Naive thymus-derived CD8-positive, alpha-beta T cell (primary cell): ENCODE measurements around the gene UBTD2. TPM values are rescaled to one million over a fixed set of nuclear protein-coding genes. Genes with fewer than 3 reads are reported as not detected.
"Not testable (repeated sequence)": the region's sequence is repeated elsewhere in the genome, so short reads cannot be mapped to it uniquely, and the experiment has no call there.

Experiments
- ATAC-seq, 2 donors: fragments of 150-1000 bp; cut with Tn5 transposase in 1 of 2; sonication (Bioruptor Pico), chemical (Tn5 transposase) in 1 of 2; 1 replicate in 1 of 2; 2 replicates in 1 of 2; pipeline ENCODE4 v1.10.0; 2021; ENCODE audit warnings: mild to moderate bottlenecking in 2 of 2, moderate library complexity in 2 of 2
- POLR2A ChIA-PET: fragments of 350-600 bp; sonication (Branson Sonifier 250); formaldehyde crosslinking; loops from one replicate; lab custom pipeline; 2021; ENCODE audit warnings: antibody characterized with exemption; lab: Charles Lee
- DNase-seq, 10 donors: peaks; one replicate each; pipeline versions ENCODE4 v3.0.0 to v3.0.0-alpha.2; 2020 to 2022
- H3K27ac Mint-ChIP-seq, 10 donors: one replicate each; pipeline ENCODE4 v1.8.0; 2020 to 2022; ENCODE audit warnings: mild to moderate bottlenecking in 10 of 10, mixed read lengths in 10 of 10, moderate library complexity in 4 of 10, inconsistent platforms in 1 of 10
- H3K27me3 Mint-ChIP-seq, 5 donors: one replicate each; pipeline ENCODE4 v1.8.0; 2021 to 2022; ENCODE audit warnings: mixed read lengths in 5 of 5
- H3K36me3 Mint-ChIP-seq, 3 donors: one replicate each; pipeline ENCODE4 v1.8.0; 2020 to 2022; ENCODE audit warnings: mixed read lengths in 3 of 3, mild to moderate bottlenecking in 2 of 3, inconsistent platforms in 1 of 3
- H3K4me1 Mint-ChIP-seq, 4 donors: one replicate each; pipeline ENCODE4 v1.8.0; 2021 to 2022; ENCODE audit warnings: mixed read lengths in 4 of 4
- H3K4me3 Mint-ChIP-seq, 10 donors: one replicate each; pipeline ENCODE4 v1.8.0; 2020 to 2022; ENCODE audit warnings: mild to moderate bottlenecking in 10 of 10, mixed read lengths in 10 of 10, moderate library complexity in 6 of 10, inconsistent platforms in 1 of 10
- H3K9me3 Mint-ChIP-seq, 9 donors: one replicate each; pipeline ENCODE4 v1.8.0; 2020 to 2022; ENCODE audit warnings: mixed read lengths in 9 of 9, mild to moderate bottlenecking in 3 of 9, inconsistent platforms in 1 of 9, moderate library complexity in 1 of 9
- polyA plus RNA-seq, 3 donors: library from polyadenylated mRNA; unstranded; fragments of 300-500 nt; fragmentation: Illumina TruSeq; gene quantifications; one replicate each; pipeline ENCODE4 v1.2.3, GENCODE V29; 2021
- total RNA-seq, 8 experiments: library from RNA in 2 of 8; stranded (reverse) in 2 of 8; gene quantifications; one replicate each; pipeline ENCODE4 v1.2.3 and lab custom pipeline; 2021 to 2026

UBTD2 gene
- total and polyA plus RNA-seq, 5 experiments from 2014 or later = 1.2 to 6.1 (median 4.3) TPM

DNA sequence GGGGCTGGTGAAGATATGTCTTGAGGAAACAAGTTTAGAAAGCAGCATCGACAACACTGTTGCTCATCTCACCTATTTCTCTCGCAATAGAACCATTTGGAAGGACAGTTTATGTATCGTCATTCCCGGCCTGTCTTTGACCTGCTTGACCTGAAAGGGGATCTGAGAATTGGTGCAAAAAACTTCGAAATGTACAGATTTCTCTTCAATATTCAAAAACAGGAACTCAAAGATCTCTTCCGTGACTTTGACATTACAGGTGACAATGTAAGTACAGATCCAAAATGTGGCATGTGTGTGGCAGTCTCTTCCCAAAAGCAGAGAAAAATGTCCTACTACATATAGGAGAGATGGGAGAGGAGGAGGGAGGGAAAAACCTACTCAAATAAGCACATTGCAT lies 83.1 kb downstream of the UBTD2 start:
- DNase-seq = no peak
- Mint-ChIP-seq H3K36me3 (no peaks in the 10 kb centered on the region), H3K27ac (no peak overlapping the region), H3K4me3 (no peak overlapping the region), H3K4me1 (peaks cover 0 to 7% (median under 1%) of the 10 kb centered on the region in 4 donors), H3K27me3 (peaks cover 0 to 4% (median 2%) of the 10 kb centered on the region in 5 donors), H3K9me3 (no peaks in the 10 kb centered on the region)
- no peak for ATAC-seq
- POLR2A ChIA-PET = no interaction called here

DNA sequence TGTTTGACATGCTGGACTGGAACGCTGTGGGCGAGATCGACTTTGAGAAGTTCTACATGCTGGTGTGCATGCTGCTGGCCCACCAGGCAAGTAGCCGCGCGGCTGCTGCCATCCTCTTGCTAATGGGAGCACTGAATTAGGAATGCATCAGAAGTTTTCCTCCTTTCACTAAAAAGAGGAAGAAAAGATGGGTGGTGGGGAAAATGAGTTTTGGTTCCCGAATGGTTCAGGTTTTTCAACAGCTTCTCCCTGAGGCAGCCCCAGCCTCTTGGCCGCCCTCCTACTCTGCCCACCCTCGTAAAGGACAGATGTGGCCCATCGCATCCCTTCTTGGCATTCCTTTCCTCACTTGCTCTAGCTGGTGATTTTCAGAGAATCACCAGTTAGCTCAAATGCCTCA lies 84.1 kb downstream of the UBTD2 start:
- Mint-ChIP-seq H3K36me3 (no peaks in the 10 kb centered on the region), H3K4me3 (no peak overlapping the region), H3K27ac (peak overlapping the region in 1 of 10 donors; percentile 4), H3K4me1 (peaks cover 0 to 7% (median under 1%) of the 10 kb centered on the region in 4 donors), H3K27me3 (peaks cover 0 to 4% (median 2%) of the 10 kb centered on the region in 5 donors), H3K9me3 (no peaks in the 10 kb centered on the region)
- ATAC-seq (no peak), DNase-seq (no peak)
- POLR2A ChIA-PET = interaction anchor here (0.6 to 1.3 kb wide), 2 partner anchors 11 to 1580 kb away, joined by 3 to 4 read pairs; partner anchors contain the start of gene STK10

DNA sequence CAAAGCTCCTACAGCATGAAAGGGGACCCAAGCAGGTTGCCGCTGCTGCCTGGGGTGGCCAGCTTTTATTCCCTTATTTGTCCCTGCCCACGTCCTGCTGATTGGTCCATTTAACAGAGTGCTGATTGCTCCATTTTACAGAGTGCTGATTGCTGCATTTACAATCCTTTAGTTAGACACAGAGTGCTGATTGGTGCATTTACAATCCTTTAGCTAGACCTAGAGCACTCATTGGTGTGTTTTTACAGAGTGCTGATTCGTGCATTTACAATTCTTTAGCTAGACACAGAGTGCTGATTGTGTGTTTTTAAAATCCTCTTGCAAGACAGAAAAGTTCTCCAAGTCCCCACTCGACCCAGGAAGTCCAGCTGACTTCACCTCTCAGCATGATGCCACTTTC lies 85.8 kb downstream of the UBTD2 start:
- ATAC-seq, H3K9me3 Mint-ChIP-seq, H3K27ac Mint-ChIP-seq, DNase-seq, H3K4me3 Mint-ChIP-seq, H3K27me3 Mint-ChIP-seq, POLR2A ChIA-PET, H3K36me3 Mint-ChIP-seq, H3K4me1 Mint-ChIP-seq: not testable (repeated sequence)

DNA sequence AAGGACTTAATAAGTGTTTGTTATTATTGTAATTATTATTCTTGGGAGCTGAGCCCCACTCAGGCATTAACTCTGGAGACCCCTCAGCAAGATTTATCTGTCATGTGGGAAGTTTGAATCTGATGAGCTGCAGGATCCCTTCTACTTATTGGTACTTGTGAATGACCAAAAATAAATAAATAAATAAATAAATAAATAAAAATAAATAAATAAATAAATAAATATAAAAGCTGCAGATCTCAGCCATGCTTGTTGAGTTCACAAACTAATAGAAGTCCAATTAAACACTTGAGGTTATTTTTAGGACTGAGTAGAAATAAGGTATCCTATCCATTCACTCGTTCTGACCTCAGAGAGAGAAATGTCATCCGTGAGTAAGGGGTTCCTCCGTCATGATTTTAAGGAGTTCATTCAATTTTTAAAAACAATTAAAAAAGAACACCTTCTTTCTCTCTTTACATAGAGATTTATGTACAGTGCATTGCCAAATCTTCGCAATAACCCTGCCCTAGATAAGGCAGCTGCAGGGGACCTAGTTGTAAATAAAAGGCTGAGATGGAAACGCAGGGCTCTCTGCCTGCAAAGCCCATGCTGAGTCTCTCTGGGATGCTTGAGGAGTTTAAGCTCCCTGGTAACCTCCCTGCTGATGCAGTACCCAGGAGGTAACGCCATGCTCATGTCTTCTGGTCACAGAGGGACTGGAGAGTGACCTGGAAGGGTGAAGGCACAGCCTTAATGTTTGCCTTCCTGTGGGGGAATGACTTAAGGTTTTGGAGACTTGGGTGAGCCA lies 88.4 kb downstream of the UBTD2 start:
- Mint-ChIP-seq H3K27ac (no peak overlapping the region), H3K9me3 (no peaks in the 10 kb centered on the region), H3K4me1 (peaks cover 0 to 2% (median under 1%) of the 10 kb centered on the region in 4 donors), H3K4me3 (no peak overlapping the region), H3K27me3 (peaks cover 0 to 4% (median 2%) of the 10 kb centered on the region in 5 donors), H3K36me3 (no peaks in the 10 kb centered on the region)
- no peak for ATAC-seq
- POLR2A ChIA-PET = interaction anchor here (1.1 to 1.9 kb wide), 2 partner anchors 31 to 89 kb away, joined by 4 to 5 read pairs; no protein-coding TSS in a partner anchor
- no peak for DNase-seq

DNA sequence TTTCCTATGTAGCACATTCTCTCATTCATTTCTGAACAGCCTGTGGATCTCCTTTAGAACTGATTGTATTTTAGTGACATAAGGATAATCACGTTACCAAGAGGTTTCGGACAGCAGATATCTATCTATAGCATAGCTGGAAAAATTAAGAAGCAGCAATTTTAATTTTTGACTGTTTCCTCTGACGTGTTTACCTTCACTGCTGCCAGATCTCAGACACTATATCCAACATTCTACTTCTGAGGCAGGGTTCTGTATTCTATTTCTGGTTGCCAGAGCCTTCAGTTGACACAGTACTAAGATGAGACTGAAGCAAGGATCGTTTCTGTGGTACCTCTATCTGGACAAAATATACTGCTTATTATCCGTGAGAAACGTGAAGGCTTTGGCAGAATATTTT lies 89.7 kb downstream of the UBTD2 start, which contains the start of gene EFCAB9:
TSS of gene EFCAB9 (plus strand) at position 301 of the 400 bp plus-strand sequence. CDS start at position 302, 1 bp downstream.
- POLR2A ChIA-PET = no interaction called here
- H3K27me3 Mint-ChIP-seq = peaks cover 0 to 4% (median 2%) of the 10 kb centered on the region in 5 donors
- H3K4me3 Mint-ChIP-seq = no peak within 1 kb of the TSS
- no peaks in the 10 kb centered on the region for H3K36me3 Mint-ChIP-seq
- H3K27ac Mint-ChIP-seq = no peak within 1 kb of the TSS
- peaks cover 0 to 2% (median 0%) of the 10 kb centered on the region in 4 donors for H3K4me1 Mint-ChIP-seq
- DNase-seq (no peak), ATAC-seq (no peak)
- no peaks in the 10 kb centered on the region for H3K9me3 Mint-ChIP-seq

DNA sequence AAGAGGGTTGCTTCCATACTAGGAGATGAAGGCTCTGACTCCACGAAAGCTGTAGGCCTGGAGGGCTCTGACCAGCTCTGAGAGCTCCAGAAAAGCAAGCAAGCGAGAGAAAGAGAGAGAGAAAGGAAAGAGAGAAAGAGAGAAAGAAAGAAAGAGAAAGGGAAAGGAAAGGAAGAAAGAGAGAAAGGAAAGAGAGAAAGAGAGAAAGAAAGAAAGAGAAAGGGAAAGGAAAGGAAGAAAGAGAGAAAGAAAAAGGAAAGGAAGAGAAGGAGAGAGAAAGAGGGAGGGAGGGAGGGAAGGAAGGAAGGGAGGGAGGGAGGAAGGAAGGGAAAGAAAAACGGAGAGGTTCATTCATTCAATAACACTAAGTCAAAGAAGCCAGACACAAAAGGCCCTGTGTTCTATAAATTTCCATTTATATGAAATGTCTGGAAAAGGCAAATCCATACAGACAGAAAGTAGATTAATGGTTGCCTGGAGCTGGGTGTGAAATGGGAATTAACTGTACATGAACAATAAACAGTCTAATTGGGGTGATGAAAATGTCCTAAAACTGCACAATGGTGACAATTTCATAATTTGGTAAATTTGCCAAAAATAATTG lies 93.8 kb downstream of the UBTD2 start:
- peak overlapping the region in 2 of 10 donors; percentile 36 to 56 for H3K27ac Mint-ChIP-seq
- H3K9me3 Mint-ChIP-seq = no peaks in the 10 kb centered on the region
- H3K4me3 Mint-ChIP-seq = no peak overlapping the region
- no peaks in the 10 kb centered on the region for H3K27me3 Mint-ChIP-seq
- ATAC-seq (no peak), DNase-seq (no peak)
- peaks cover 1 to 5% (median 2%) of the 10 kb centered on the region in 3 donors for H3K36me3 Mint-ChIP-seq
- POLR2A ChIA-PET = interaction anchor here (0.6 to 12.5 kb wide), 6 partner anchors 15 to 163 kb away, joined by 3 to 721 read pairs (median 4); no protein-coding TSS in a partner anchor
- peaks cover 10 to 23% (median 16%) of the 10 kb centered on the region in 4 donors for H3K4me1 Mint-ChIP-seq

DNA sequence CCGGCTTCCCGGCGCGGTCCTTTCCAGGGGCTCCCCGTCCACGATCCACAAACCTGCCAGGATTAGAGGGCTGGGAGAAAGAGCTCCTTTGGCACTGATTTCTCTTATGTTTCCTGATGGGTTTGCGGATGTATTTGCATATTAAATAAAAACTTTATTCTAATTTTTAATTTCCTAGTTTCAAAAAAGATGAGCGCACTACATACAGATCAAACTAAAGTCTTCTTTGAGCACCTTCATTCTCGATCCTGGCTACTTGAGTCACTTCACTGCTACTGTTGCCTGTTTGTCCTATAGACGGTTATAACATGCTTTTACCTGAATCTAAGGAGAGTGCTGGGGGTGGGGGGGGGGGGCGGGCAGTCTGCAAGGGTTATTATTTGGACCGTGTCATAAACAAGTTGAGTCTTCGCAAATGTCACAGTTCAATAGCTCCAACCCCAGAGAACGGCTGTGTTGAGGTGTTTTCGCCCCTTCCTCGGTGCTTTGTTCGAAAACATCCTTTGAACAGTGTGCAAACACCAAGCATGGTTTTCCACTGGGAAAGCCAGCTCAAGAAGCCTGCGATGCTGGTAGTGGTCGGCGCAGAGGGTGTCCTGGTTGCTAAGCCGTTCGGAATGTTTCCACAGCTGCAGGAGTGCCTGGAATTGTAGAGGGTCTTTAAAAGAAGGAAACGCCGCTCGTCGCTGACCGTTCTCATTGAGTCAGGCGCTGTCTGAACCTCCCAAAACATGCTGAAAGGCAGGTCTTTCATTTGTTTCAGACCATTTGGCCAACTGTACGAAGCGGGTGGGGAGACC lies 94.5 kb downstream of the UBTD2 start:
- POLR2A ChIA-PET = interaction anchor here (0.6 to 12.5 kb wide), 18 partner anchors 10 to 618 kb away, joined by 3 to 721 read pairs (median 4); partner anchors contain the start of gene FBXW11
- DNase-seq (no peak), ATAC-seq (no peak)
- Mint-ChIP-seq H3K4me1 (peaks cover 13 to 30% (median 22%) of the 10 kb centered on the region in 4 donors), H3K27me3 (no peaks in the 10 kb centered on the region), H3K4me3 (peak overlapping the region in 7 of 10 donors; percentile 82 to 100 (median 98)), H3K9me3 (no peaks in the 10 kb centered on the region), H3K36me3 (peaks cover 2 to 5% (median 5%) of the 10 kb centered on the region in 3 donors), H3K27ac (peak overlapping the region in 5 of 10 donors; percentile 36 to 95 (median 56))

DNA sequence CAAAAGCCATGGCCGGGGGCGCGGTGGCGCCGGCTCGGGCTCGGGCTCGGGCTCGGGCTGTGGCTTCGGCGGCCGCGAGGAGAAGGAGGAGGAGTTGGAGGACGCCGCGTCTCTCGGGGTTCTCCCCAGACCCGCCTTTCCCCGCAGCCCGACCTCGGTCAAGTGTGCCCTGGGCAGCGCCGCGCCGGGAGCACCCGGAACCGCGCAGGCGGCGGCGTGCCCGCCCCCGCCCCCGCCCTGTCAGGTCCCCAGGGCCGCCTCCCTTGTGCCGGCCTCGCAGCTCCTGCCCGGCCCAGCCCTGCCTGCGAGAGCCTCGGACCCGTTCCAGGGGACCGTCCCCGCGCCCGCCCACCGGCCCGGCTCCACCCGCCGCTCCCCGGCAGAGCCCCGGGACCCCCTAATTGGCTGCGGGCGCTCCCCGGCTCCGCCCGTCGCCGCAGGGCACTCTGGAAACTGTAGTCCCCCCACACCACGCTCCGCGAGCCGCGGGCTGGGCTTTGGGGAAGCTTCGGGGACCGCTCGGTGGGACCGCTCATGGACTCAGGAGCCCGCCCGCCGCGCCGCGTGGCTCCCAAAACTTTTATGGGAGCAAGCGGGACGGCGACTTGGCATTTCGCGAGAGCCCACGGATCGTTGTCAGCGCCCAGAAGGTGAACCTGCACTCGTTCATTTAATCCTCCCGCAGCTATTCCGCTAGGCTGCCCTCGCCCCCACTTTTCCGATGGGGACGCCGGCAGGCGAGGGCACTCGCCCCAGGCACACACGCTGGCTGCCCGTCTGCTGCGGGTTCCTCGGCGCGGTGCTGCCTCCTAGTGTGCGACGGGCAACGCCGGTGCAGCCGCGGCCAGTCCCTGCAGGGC lies 95.3 kb downstream of the UBTD2 start, which contains the start of gene STK10:
TSS of gene STK10 (minus strand) at position 192 of the 860 bp plus-strand sequence. CDS start at position 10, 182 bp downstream.
- peak within 1 kb of the TSS; percentile 95 to 100 (median 98) for H3K27ac Mint-ChIP-seq
- POLR2A ChIA-PET = interaction anchor here (0.6 to 12.5 kb wide), 20 partner anchors 11 to 902 kb away, joined by 3 to 721 read pairs (median 4); partner anchors contain the start of gene FBXW11
- peak; percentile 84 to 95 (median 90) for DNase-seq
- H3K4me1 Mint-ChIP-seq = peaks cover 15 to 39% (median 31%) of the 10 kb centered on the region in 4 donors
- H3K27me3 Mint-ChIP-seq = no peaks in the 10 kb centered on the region
- peak within 1 kb of the TSS; percentile 97 to 100 (median 99) for H3K4me3 Mint-ChIP-seq
- H3K36me3 Mint-ChIP-seq = peaks cover 2 to 9% (median 5%) of the 10 kb centered on the region in 3 donors
- H3K9me3 Mint-ChIP-seq = no peaks in the 10 kb centered on the region
- peak; percentile 75 to 81 for ATAC-seq

DNA sequence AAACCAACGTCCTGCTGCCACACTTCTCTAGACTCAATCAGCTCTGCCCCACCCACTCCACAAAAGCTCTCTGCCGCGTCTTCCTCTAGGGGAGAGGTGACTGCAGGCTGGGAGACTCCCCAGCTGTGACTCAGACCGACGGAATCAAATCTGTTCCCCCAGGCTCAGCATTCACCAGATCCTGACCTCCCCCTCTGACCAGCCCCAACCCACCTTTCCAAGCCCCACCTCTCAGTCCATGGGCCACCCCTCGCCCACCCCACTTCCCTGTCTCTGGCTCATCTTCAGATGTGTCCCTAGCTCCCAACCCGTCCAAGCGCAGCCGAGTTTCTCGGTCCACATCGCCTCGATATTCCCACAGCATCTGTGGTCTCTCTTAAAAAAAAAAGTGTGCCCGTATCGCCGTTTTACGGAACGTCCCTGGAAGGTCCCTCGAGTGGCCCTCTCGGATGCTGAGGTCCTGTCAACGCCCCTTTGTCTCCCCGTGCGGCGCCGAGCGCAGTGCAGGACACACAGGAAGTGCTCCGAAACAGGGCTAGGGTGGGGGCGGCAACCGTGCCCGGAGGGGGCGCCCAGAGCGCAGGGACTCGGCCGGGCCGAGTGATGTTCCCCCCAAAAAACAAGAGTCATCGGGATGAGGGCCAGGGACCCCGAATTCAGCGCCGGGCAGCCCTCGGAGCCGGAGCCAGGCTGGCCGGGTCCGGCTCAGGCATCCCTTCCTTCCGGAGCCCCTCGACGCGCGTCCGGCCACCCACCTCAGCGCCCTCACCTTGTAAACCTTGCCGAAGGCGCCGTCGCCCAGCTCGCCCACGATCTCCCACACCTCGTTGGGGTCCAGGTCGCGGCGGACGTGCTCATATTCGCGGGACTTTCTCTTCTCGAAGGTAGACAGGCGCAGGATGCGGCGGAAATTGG lies 96.2 kb downstream of the UBTD2 start:
- peak; percentile 51 to 79 (median 64) for DNase-seq
- H3K4me1 Mint-ChIP-seq = peaks cover 18 to 48% (median 39%) of the 10 kb centered on the region in 4 donors
- H3K36me3 Mint-ChIP-seq = peaks cover 2 to 16% (median 5%) of the 10 kb centered on the region in 3 donors
- H3K27ac Mint-ChIP-seq = peak overlapping the region; percentile 95 to 100 (median 98)
- no peaks in the 10 kb centered on the region for H3K27me3 Mint-ChIP-seq
- peak overlapping the region; percentile 97 to 100 (median 99) for H3K4me3 Mint-ChIP-seq
- POLR2A ChIA-PET = interaction anchor here (0.5 to 12.5 kb wide), 21 partner anchors 12 to 577 kb away, joined by 3 to 721 read pairs (median 6); partner anchors contain the start of gene FBXW11
- H3K9me3 Mint-ChIP-seq = no peaks in the 10 kb centered on the region
- ATAC-seq = peak; percentile 33 to 38

DNA sequence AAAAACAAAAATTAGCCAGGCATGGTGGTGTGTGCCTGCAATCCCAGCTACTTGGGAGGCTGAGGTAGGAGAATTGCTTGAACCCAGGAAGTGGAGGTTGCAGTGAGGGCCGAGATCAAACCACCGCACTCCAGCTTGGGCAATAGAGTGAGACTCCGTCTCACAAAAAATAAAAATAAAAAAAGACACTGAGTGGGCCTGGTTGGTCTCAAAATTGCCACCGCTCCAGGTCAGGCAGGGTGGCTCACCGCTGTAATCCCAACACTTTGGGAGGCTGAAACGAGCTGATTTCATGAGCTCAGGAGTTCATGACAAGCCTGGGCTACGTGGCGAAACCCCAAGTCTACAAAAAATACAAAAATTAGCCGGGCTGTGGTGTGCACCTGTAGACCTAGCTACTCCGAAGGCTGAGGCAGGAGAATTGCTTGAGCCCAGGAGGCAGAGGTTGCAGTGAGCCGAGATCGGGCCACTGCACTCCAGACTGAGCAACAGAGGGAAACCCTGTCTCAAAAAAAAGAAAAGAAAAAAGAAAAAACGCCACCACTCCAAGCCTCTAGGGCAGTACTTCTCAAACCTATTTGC lies 97.4 kb downstream of the UBTD2 start:
- peaks cover 2 to 18% (median 5%) of the 10 kb centered on the region in 3 donors for H3K36me3 Mint-ChIP-seq
- POLR2A ChIA-PET = interaction anchor here (1.0 to 12.5 kb wide), 14 partner anchors 11 to 180 kb away, joined by 3 to 721 read pairs (median 8); partner anchors contain the start of gene FBXW11
- H3K27me3 Mint-ChIP-seq = no peaks in the 10 kb centered on the region

More for the DNA sequence above, 97.4 kb downstream of the UBTD2 start:
- Mint-ChIP-seq H3K4me1 (peaks cover 18 to 55% (median 48%) of the 10 kb centered on the region in 4 donors), H3K4me3 (peak overlapping the region; percentile 97 to 100 (median 99)), H3K9me3 (no peaks in the 10 kb centered on the region), H3K27ac (peak overlapping the region; percentile 95 to 100 (median 98))
- DNase-seq (no peak), ATAC-seq (no peak)
